Sigmoid colon (tissue), 7 donors: Measurements from ENCODE around the gene AMBRA1. TPM values are rescaled to one million over a fixed set of nuclear protein-coding genes. Genes with fewer than 3 reads are reported as not detected.

Source experiments
- DNase-seq: peaks from one replicate; pipeline ENCODE4 v3.0.0-alpha.2; 2019
- H3K27ac ChIP-seq, 4 donors: fragments of 200-600 bp; sonication (generic); one replicate each; pipeline ENCODE4 v1.5.1; 2016 to 2019; ENCODE audit warnings: mild to moderate bottlenecking in 1 of 4
- H3K27me3 ChIP-seq, 3 donors: fragments of 200-600 bp; sonication (generic); one replicate each; pipeline ENCODE4 v1.5.1; 2019; ENCODE audit warnings: mild to moderate bottlenecking in 1 of 3
- H3K36me3 ChIP-seq, 4 donors: fragments of 200-600 bp; sonication (generic); one replicate each; pipeline ENCODE4 v1.5.1; 2016 to 2019
- H3K4me1 ChIP-seq, 4 donors: fragments of 200-600 bp; sonication (generic); one replicate each; pipeline ENCODE4 v1.5.1; 2017 to 2019
- H3K4me3 ChIP-seq, 4 donors: fragments of 200-600 bp; sonication (generic); one replicate each; pipeline ENCODE4 v1.5.1; 2017 to 2019; ENCODE audit warnings: mild to moderate bottlenecking in 2 of 4, moderate library complexity in 1 of 4
- H3K9me3 ChIP-seq, 4 donors: fragments of 200-600 bp in 3 of 4; sonication (generic) in 3 of 4; one replicate each; pipeline versions ENCODE4 v1.5.1 to v1.6.1; 2013 to 2019
- CTCF ChIP-seq, 4 experiments: fragments of 450-650 bp in 3 of 4; fragments of 200-600 bp in 1 of 4; IDR thresholded peaks; one replicate each; pipeline ENCODE4 v1.5.1; 2016 to 2019; ENCODE audit warnings: antibody characterized with exemption in 4 of 4, mild to moderate bottlenecking in 3 of 4, moderate library complexity in 2 of 4
- EP300 ChIP-seq, 4 donors: sonication (generic); formaldehyde crosslinking; IDR thresholded peaks; one replicate each; pipeline ENCODE4 v1.6.1; 2017; ENCODE audit warnings: antibody characterized with exemption in 4 of 4
- POLR2A ChIP-seq, 2 donors: fragments of 450-650 bp; IDR thresholded peaks; one replicate each; pipeline ENCODE4 v1.6.1; 2016; ENCODE audit warnings: antibody characterized with exemption in 2 of 2, mild to moderate bottlenecking in 2 of 2, moderate library complexity in 2 of 2
- POLR2AphosphoS5 ChIP-seq, 4 donors: sonication (generic); formaldehyde crosslinking; IDR thresholded peaks; one replicate each; pipeline ENCODE4 v1.6.1; 2017; ENCODE audit warnings: antibody characterized with exemption in 4 of 4
- WGBS, 2 donors: extraction: QIAGEN DNeasy Blood & Tissue Kit; methylation state at CpG; one replicate each; pipeline ENCODE4 v1.1.7; 2013; 5-methylcytosine and 5-hydroxymethylcytosine counted together
- intact Hi-C: fragments of 100-400 bp; cut with DNase I; formaldehyde crosslinking; loops from one replicate; pipeline ENCODE4 v1.15.1; 2023
- polyA plus RNA-seq, 3 donors: library from polyadenylated mRNA; stranded (reverse); fragments of 200-250 nt; gene quantifications; one replicate each; pipeline ENCODE4 v1.2.3, GENCODE V29; 2013
- total RNA-seq, 4 donors: library from RNA; depleted of rRNA; stranded (reverse); fragments of >200 nt; gene quantifications; one replicate each; pipeline ENCODE4 v1.1.0, GENCODE V29; 2016
- donor health status: healthy with polysubstance abuse.
- donor health status: Bipolar disorder and iron deficiency.
- donor health status: healthy.

Gene AMBRA1
- total and polyA plus RNA-seq, 7 donors = 8.4 to 33.0 (median 23.9) TPM

GRCh38 chr11:46364056-46364455 is 229.8 kb downstream of the AMBRA1 start:
- TF ChIP-seq POLR2A (IDR thresholded peaks at IDR 0.05) = no peak
- no peak for TF ChIP-seq CTCF (IDR thresholded peaks at IDR 0.05)
- TF ChIP-seq EP300 (IDR thresholded peaks at IDR 0.05) = no peak
- no peak for TF ChIP-seq POLR2AphosphoS5 (IDR thresholded peaks at IDR 0.05)
- peak overlapping the region in 3 of 4 donors; percentile 81 to 88 (median 83) for H3K27ac ChIP-seq
- H3K36me3 ChIP-seq = peaks cover 0 to 10% (median 4%) of the 10 kb centered on the region in 4 donors
- H3K27me3 ChIP-seq = no peaks in the 10 kb centered on the region
- intact Hi-C loops = no loop called here
- H3K4me1 ChIP-seq = peaks cover 0 to 47% (median 43%) of the 10 kb centered on the region in 4 donors
- WGBS, 2 donors = 91 to 92% methylated on average over 9 of the region's 9 CpGs
- no peaks in the 10 kb centered on the region for H3K9me3 ChIP-seq
- no peak overlapping the region for H3K4me3 ChIP-seq
- no peak for DNase-seq

- peak in 2 of 4 donors; percentile 9 to 26 for TF ChIP-seq POLR2AphosphoS5 (IDR thresholded peaks at IDR 0.05)
- no peak for TF ChIP-seq POLR2A (IDR thresholded peaks at IDR 0.05)
- 88% methylated on average over 21 of the region's 21 CpGs for WGBS, 2 donors
- no peaks in the 10 kb centered on the region for H3K27me3 ChIP-seq
- intact Hi-C loops = no loop called here
- DNase-seq = no peak
- H3K36me3 ChIP-seq = peaks cover 0 to 7% (median 3%) of the 10 kb centered on the region in 4 donors
- no peaks in the 10 kb centered on the region for H3K9me3 ChIP-seq
- H3K4me3 ChIP-seq = no peak overlapping the region
- peaks cover 0 to 47% (median 43%) of the 10 kb centered on the region in 4 donors for H3K4me1 ChIP-seq
- peak overlapping the region; percentile 79 to 88 (median 82) for H3K27ac ChIP-seq
These were observed 230.3 kb downstream of the AMBRA1 start for GRCh38 chr11:46363455-46364005.

- Histone ChIP-seq H3K36me3 (peaks cover 0 to 1% (median under 1%) of the 10 kb centered on the region in 4 donors), H3K4me1 (peaks cover 0 to 47% (median 43%) of the 10 kb centered on the region in 4 donors), H3K27ac (peak overlapping the region; percentile 79 to 88 (median 82)), H3K9me3 (no peaks in the 10 kb centered on the region), H3K4me3 (no peak overlapping the region), H3K27me3 (no peaks in the 10 kb centered on the region)
- TF ChIP-seq POLR2A (IDR thresholded peaks at IDR 0.05) = no peak
- TF ChIP-seq EP300 (IDR thresholded peaks at IDR 0.05) = no peak
- no peak for TF ChIP-seq CTCF (IDR thresholded peaks at IDR 0.05)
- TF ChIP-seq POLR2AphosphoS5 (IDR thresholded peaks at IDR 0.05) = no peak
- no peak for DNase-seq
- intact Hi-C loops = no loop called here
- WGBS, 2 donors = 69 to 75% methylated on average over 9 of the region's 9 CpGs
These were observed 230.8 kb downstream of the AMBRA1 start for GRCh38 chr11:46363031-46363407.

GRCh38 chr11:46362156-46363030 is 231.4 kb downstream of the AMBRA1 start:
- no peak for TF ChIP-seq POLR2A (IDR thresholded peaks at IDR 0.05)
- TF ChIP-seq CTCF (IDR thresholded peaks at IDR 0.05) = no peak
- no peak for TF ChIP-seq EP300 (IDR thresholded peaks at IDR 0.05)
- no peak for TF ChIP-seq POLR2AphosphoS5 (IDR thresholded peaks at IDR 0.05)
- intact Hi-C loops = no loop called here
- H3K36me3 ChIP-seq = no peaks in the 10 kb centered on the region
- H3K4me1 ChIP-seq = peaks cover 0 to 41% (median 37%) of the 10 kb centered on the region in 4 donors
- DNase-seq = no peak
- H3K9me3 ChIP-seq = no peaks in the 10 kb centered on the region
- peak overlapping the region; percentile 79 to 88 (median 82) for H3K27ac ChIP-seq
- 75 to 91% methylated on average over 20 of the region's 20 CpGs for WGBS, 2 donors
- H3K27me3 ChIP-seq = no peaks in the 10 kb centered on the region
- peak overlapping the region; percentile 37 to 54 (median 46) for H3K4me3 ChIP-seq
